ENCODE measurements around the gene C1QA. TPM values are rescaled to one million over a fixed set of nuclear protein-coding genes. Genes with fewer than 3 reads are reported as not detected.

Gene C1QA
- total and polyA plus RNA-seq, 2 of the 13 experiments (the other 11 are each of a cell fraction or from before 2014, with no cell fraction given) = not detected

Small RNA genes within 50 kb of the gene (microRNA-seq; reads per million reads assigned to microRNA genes)
- not detected for gene MIR6127

Small RNA genes within 50 kb of the gene (small RNA-seq; reads per million reads assigned to genes)
- gene MIR6127 (ENCODE audit: insufficient read depth in 2 of 3, insufficient read length in 3 of 3, low read depth in 2 of 3, low replicate concordance in 1 of 3) = 0 reads per million in 3 experiments

Other genes with a start within 250 kb of the C1QA start
- gene ZBTB40, start 184.8 kb upstream of the C1QA start, total RNA-seq (2016; rRNA removed; fragmentation: Illumina TruSeq; extraction: Trizol) = 14.7 and 16.5 TPM in 2 replicates
- 8.8 and 10.5 TPM in 2 replicates for gene ZBTB40, start 184.8 kb upstream of the C1QA start, polyA plus RNA-seq (2011; rRNA removed)
- not detected in 2 replicates for gene EPHA8, start 73.1 kb upstream of the C1QA start, total RNA-seq (2016; rRNA removed; fragmentation: Illumina TruSeq; extraction: Trizol)
- not detected in 2 replicates for gene EPHA8, start 73.1 kb upstream of the C1QA start, polyA plus RNA-seq (2011; rRNA removed)
- not detected in 2 replicates for gene C1QC, start 7.0 kb downstream of the C1QA start, total RNA-seq (2016; rRNA removed; fragmentation: Illumina TruSeq; extraction: Trizol)
- not detected in 2 replicates for gene C1QC, start 7.0 kb downstream of the C1QA start, polyA plus RNA-seq (2011; rRNA removed)
- not detected in 2 replicates for gene C1QB, start 16.6 kb downstream of the C1QA start, total RNA-seq (2016; rRNA removed; fragmentation: Illumina TruSeq; extraction: Trizol)
- not detected in 2 replicates for gene C1QB, start 16.6 kb downstream of the C1QA start, polyA plus RNA-seq (2011; rRNA removed)
- gene EPHB2, start 74.2 kb downstream of the C1QA start, total RNA-seq (2016; rRNA removed; fragmentation: Illumina TruSeq; extraction: Trizol) = 0.11 TPM in 1 of 2 replicates, not detected in the other
- 0.03 TPM in 2 replicates for gene EPHB2, start 74.2 kb downstream of the C1QA start, polyA plus RNA-seq (2011; rRNA removed)

Data from HepG2 (cell line).